Right cardiac atrium (tissue), 5 donors: ENCODE results near the gene ZSCAN30. TPM values are rescaled to one million over a fixed set of nuclear protein-coding genes. Genes with fewer than 3 reads are reported as not detected.

Source experiments
- ATAC-seq, 2 donors: fragments of 200-7000 bp; cut with Tn5 transposase; one replicate each; pipeline versions ENCODE4 v1.8.0 to v1.9.1; 2020; ENCODE audit warnings: moderate library complexity in 2 of 2, mild to moderate bottlenecking in 1 of 2
- DNase-seq, 3 donors: peaks; one replicate each; pipeline ENCODE4 v3.0.0-alpha.2; 2020
- H3K27ac ChIP-seq: one replicate; pipeline ENCODE4 v1.5.1; 2013; ENCODE audit warnings: mild to moderate bottlenecking, low read length, control low read depth, moderate library complexity
- H3K27me3 ChIP-seq: one replicate; pipeline ENCODE4 v1.6.1; 2013; ENCODE audit not compliant: control insufficient read depth, insufficient read depth
- H3K4me1 ChIP-seq: one replicate; pipeline ENCODE4 v1.6.1; 2013; ENCODE audit warnings: low read length; ENCODE audit not compliant: control insufficient read depth, insufficient read depth
- H3K4me3 ChIP-seq: one replicate; pipeline ENCODE4 v1.5.1; 2013; ENCODE audit warnings: low read length, control low read depth
- H3K9me3 ChIP-seq: one replicate; pipeline ENCODE4 v1.6.1; 2013; ENCODE audit warnings: low read length; ENCODE audit not compliant: control insufficient read depth
- WGBS: extraction: QIAGEN DNeasy Blood & Tissue Kit; methylation state at CpG from one replicate; pipeline ENCODE4 v1.1.7; 2013; 5-methylcytosine and 5-hydroxymethylcytosine counted together
- intact Hi-C, 4 donors: fragments of 100-400 bp; cut with DNase I; formaldehyde crosslinking; loops; one replicate each; pipeline versions ENCODE4 v1.11.0 to v1.14.0; 2022 to 2023
- polyA plus RNA-seq: library from polyadenylated mRNA; stranded (reverse); fragments of 200-250 nt; gene quantifications from one replicate; pipeline ENCODE4 v1.2.3, GENCODE V29; 2013
- total RNA-seq, 4 donors: library from RNA; stranded (reverse); fragmentation: NEBNext Ultra II Directional; extraction: Animal tissue kit (Norgen Biotek cat#: 25700); gene quantifications; one replicate each; pipeline ENCODE4 v1.2.1, GENCODE V29; 2021
- donor health status: healthy with polysubstance abuse.
- donor health status: DM: no; HTN: yes; CAD: no.
- donor health status: DM: no; HTN: no; CAD: no.
- donor health status: DM: no; HTN: yes; CAD: no; lungs with severe emphysema.
- donor health status: DM: yes; HTN: yes; CAD: no.

ZSCAN30 gene
- total and polyA plus RNA-seq, 5 donors, result 16.9 to 30.9 (median 17.9) TPM

- ATAC-seq, result no peak
- H3K27me3 ChIP-seq, result no peaks in the 10 kb centered on the region
- WGBS, result 81% methylated on average over 3 of the region's 3 CpGs
- H3K9me3 ChIP-seq, result no peaks in the 10 kb centered on the region
- H3K4me3 ChIP-seq, result no peak overlapping the region
- no peak for DNase-seq
- no peaks in the 10 kb centered on the region for H3K4me1 ChIP-seq
- intact Hi-C loops, result no loop called here
- H3K27ac ChIP-seq, result no peak overlapping the region
These were observed 32.7 kb upstream of the ZSCAN30 start for GRCh38 chr18:35322486-35323458.

- H3K4me3 ChIP-seq, result no peak overlapping the region
- H3K4me1 ChIP-seq, result peaks cover 2% of the 10 kb centered on the region
- no peak overlapping the region for H3K27ac ChIP-seq
- H3K27me3 ChIP-seq, result no peaks in the 10 kb centered on the region
- 36% methylated on average over 2 of the region's 2 CpGs for WGBS
- H3K9me3 ChIP-seq, result peaks cover 4% of the 10 kb centered on the region
- intact Hi-C loops, result no loop called here
- ATAC-seq (no peak), DNase-seq (no peak)
These were observed 21.5 kb upstream of the ZSCAN30 start for GRCh38 chr18:35311496-35311895.

GRCh38 chr18:35306588-35307250, 16.7 kb upstream of the ZSCAN30 start:
- ATAC-seq (no peak), DNase-seq (no peak)
- Histone ChIP-seq H3K27me3 (no peaks in the 10 kb centered on the region), H3K4me1 (no peaks in the 10 kb centered on the region), H3K9me3 (peaks cover 4% of the 10 kb centered on the region), H3K27ac (no peak overlapping the region), H3K4me3 (no peak overlapping the region)
- WGBS, result 98% methylated on average over 5 of the region's 5 CpGs
- intact Hi-C loops, result no loop called here

GRCh38 chr18:35303610-35304009, 13.6 kb upstream of the ZSCAN30 start:
- no peak for DNase-seq
- intact Hi-C loops, result no loop called here
- 74% methylated on average over 4 of the region's 4 CpGs for WGBS
- Histone ChIP-seq H3K9me3 (peaks cover 4% of the 10 kb centered on the region), H3K27ac (no peak overlapping the region), H3K4me1 (no peaks in the 10 kb centered on the region), H3K4me3 (no peak overlapping the region), H3K27me3 (no peaks in the 10 kb centered on the region)
- no peak for ATAC-seq

GRCh38 chr18:35296060-35296459, 6.0 kb upstream of the ZSCAN30 start:
- DNase-seq (no peak), ATAC-seq (peak; percentile 76 to 83)
- no peaks in the 10 kb centered on the region for H3K9me3 ChIP-seq
- WGBS, result 68% methylated on average over 2 of the region's 2 CpGs
- no peaks in the 10 kb centered on the region for H3K27me3 ChIP-seq
- peaks cover under 1% of the 10 kb centered on the region for H3K4me1 ChIP-seq
- intact Hi-C loops, result loop anchor here in 1 of 4 donors (5.0 kb wide), 1 partner anchor 36 kb away; no protein-coding TSS in a partner anchor
- H3K4me3 ChIP-seq, result no peak overlapping the region
- peak overlapping the region; percentile 59 for H3K27ac ChIP-seq

GRCh38 chr18:35291166-35291565, 1.1 kb upstream of the ZSCAN30 start:
- H3K27ac ChIP-seq, result no peak overlapping the region
- H3K4me1 ChIP-seq, result peaks cover 7% of the 10 kb centered on the region
- intact Hi-C loops, result no loop called here
- 83% methylated on average over 2 of the region's 2 CpGs for WGBS
- DNase-seq (no peak), ATAC-seq (no peak)
- H3K9me3 ChIP-seq, result no peaks in the 10 kb centered on the region
- no peaks in the 10 kb centered on the region for H3K27me3 ChIP-seq
- peak overlapping the region; percentile 72 for H3K4me3 ChIP-seq

DNA sequence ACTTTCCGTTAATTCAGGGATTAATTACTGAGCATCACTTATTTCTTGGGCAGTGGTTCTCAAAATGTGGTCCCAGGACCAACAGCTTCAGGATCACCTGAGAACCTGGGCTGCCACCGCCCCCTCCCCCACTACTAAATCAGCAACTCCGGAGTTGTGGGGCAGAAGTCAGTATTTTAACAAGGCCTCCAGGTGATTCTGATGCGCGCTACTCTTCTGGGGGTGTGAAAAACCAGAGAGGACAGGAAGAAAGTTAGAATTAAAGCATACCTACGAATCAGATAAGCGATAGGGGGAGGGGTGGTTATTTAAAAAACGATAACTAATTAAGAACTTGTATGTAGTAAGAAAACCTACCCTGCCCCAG, 319 bp downstream of the ZSCAN30 start:
- intact Hi-C loops, result loop anchor here in 1 of 4 donors (10.0 kb wide), 1 partner anchor 45 kb away; no protein-coding TSS in a partner anchor
- 0% methylated on average over 8 of the region's 8 CpGs for WGBS
- peaks cover 7% of the 10 kb centered on the region for H3K4me1 ChIP-seq
- peak; percentile 25 to 39 for ATAC-seq
- peak in 1 of 3 donors; percentile 67 for DNase-seq
- no peaks in the 10 kb centered on the region for H3K9me3 ChIP-seq
- H3K4me3 ChIP-seq, result peak overlapping the region; percentile 72
- no peaks in the 10 kb centered on the region for H3K27me3 ChIP-seq
- H3K27ac ChIP-seq, result peak overlapping the region; percentile 32

GRCh38 chr18:35289293-35289692, 736 bp downstream of the ZSCAN30 start:
- ATAC-seq (peak in 1 of 2 donors; percentile 30), DNase-seq (no peak)
- H3K9me3 ChIP-seq, result no peaks in the 10 kb centered on the region
- H3K27me3 ChIP-seq, result no peaks in the 10 kb centered on the region
- H3K27ac ChIP-seq, result peak overlapping the region; percentile 32
- intact Hi-C loops, result loop anchor here in 1 of 4 donors (10.0 kb wide), 1 partner anchor 46 kb away; no protein-coding TSS in a partner anchor
- H3K4me3 ChIP-seq, result peak overlapping the region; percentile 72
- H3K4me1 ChIP-seq, result peaks cover 7% of the 10 kb centered on the region
- 6% methylated on average over 6 of the region's 6 CpGs for WGBS

DNA sequence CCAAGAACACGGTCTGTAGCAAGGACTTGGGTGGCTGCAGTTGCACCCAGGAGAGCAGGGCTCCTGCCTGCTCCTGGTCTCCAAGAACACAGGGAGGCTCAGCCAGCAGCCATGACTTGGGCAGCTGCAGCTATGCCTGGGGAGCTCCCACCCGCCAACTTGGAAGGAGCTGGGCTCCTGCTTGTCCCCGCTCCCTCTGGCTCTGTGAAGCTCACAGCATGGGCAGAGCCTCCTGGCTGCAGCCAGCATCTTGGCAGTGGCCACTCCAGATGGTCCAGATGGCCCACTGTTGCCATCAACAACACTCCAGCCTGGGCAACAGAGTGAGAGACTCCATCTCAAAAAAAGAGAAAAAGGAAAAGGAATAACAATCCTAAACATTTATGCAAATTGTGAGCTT, 5.2 kb downstream of the ZSCAN30 start:
- H3K4me3 ChIP-seq, result no peak overlapping the region
- DNase-seq, result no peak
- over 99% methylated on average over 3 of the region's 3 CpGs for WGBS
- H3K27ac ChIP-seq, result no peak overlapping the region
- intact Hi-C loops, result loop anchor here in 1 of 4 donors (10.0 kb wide), 1 partner anchor 50 kb away; no protein-coding TSS in a partner anchor
- ATAC-seq, result no peak
- no peaks in the 10 kb centered on the region for H3K27me3 ChIP-seq
- no peaks in the 10 kb centered on the region for H3K9me3 ChIP-seq
- peaks cover 3% of the 10 kb centered on the region for H3K4me1 ChIP-seq

DNA sequence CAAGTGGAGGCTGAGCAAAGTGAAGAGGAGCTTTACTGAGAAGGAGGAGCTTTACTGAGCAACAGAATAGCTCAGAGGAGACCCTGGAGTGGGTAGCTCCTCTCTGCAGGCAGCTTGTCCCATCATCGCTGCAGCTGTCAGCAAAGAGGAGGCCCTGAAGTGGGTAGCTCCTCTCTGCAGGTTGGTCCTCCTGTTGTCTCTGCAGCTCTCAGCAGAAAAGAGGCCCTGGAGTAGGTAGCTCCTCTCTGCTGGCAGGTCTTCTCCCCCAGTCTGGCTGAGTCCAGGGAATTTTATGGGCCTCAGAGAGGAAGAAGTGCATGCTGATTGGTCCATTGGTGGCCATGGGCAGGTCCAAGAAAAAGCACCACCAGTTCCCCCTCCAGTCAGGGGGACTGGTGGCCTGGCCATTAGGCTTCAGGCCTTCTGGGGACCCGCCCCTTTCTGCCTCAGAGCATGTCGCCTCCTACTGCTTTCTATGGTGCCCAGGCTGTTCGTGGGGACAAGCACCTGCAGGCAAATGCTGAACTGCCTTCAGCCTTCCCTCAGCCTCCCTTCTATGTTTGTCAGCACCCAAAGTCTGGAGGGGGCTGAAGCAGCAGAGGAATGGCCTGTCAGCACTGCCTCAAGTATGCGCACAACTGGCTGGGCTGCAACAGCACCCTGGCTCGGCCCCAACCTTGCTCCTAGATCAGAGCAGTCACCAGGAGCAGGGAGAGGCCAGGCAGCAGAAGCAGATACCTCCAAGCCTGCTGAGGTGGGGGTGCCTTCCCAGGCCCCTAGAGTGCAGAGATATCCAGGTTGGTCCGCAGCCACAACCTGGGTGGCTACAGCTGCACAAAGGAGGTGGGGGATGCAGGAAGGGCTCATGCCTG, 5.9 kb downstream of the ZSCAN30 start:
- Histone ChIP-seq H3K4me3 (no peak overlapping the region), H3K9me3 (no peaks in the 10 kb centered on the region), H3K27me3 (no peaks in the 10 kb centered on the region), H3K27ac (no peak overlapping the region), H3K4me1 (peaks cover under 1% of the 10 kb centered on the region)
- 91% methylated on average over 7 of the region's 7 CpGs for WGBS
- ATAC-seq, result peak; percentile 25 to 47
- DNase-seq, result no peak
- intact Hi-C loops, result loop anchor here in 1 of 4 donors (10.0 kb wide), 1 partner anchor 51 kb away; no protein-coding TSS in a partner anchor
